GM18508 (cell line): ENCODE results near the gene TENT4B.
"Not testable (repeated sequence)": the region's sequence is repeated elsewhere in the genome, so short reads cannot be mapped to it uniquely, and the experiment has no call there.

Experiments used
- ATAC-seq: cut with Tn5 transposase; IDR thresholded peaks from one replicate; pipeline ENCODE4 v1.9.1; 2021; ENCODE audit warnings: moderate number of reproducible peaks; ENCODE audit not compliant: insufficient read depth, unreplicated experiment

TENT4B gene

GRCh38 chr16:50153596-50154419 lies 702 bp downstream of the TENT4B start:
- ATAC-seq = no peak

GRCh38 chr16:50154420-50154950 lies 1.4 kb downstream of the TENT4B start:
- no peak for ATAC-seq

- ATAC-seq = no peak
Observed at GRCh38 chr16:50155925-50156324, 2.8 kb downstream of the TENT4B start.

- no peak for ATAC-seq
Observed at GRCh38 chr16:50156590-50156989, 3.5 kb downstream of the TENT4B start.

- no peak for ATAC-seq
Observed at GRCh38 chr16:50160495-50161164, 7.5 kb downstream of the TENT4B start.

- ATAC-seq = no peak
Observed at GRCh38 chr16:50161950-50162349, 8.8 kb downstream of the TENT4B start.

GRCh38 chr16:50165473-50165872 lies 12.4 kb downstream of the TENT4B start:
- ATAC-seq = no peak

- ATAC-seq = no peak
Observed at GRCh38 chr16:50166511-50167500, 13.7 kb downstream of the TENT4B start.

- ATAC-seq = no peak
Observed at GRCh38 chr16:50167556-50167955, 14.4 kb downstream of the TENT4B start.

- no peak for ATAC-seq
Observed at GRCh38 chr16:50169555-50170096, 16.5 kb downstream of the TENT4B start.

- ATAC-seq = not testable (repeated sequence)
Observed at GRCh38 chr16:50171773-50172172, 18.7 kb downstream of the TENT4B start.

- ATAC-seq = no peak
Observed at GRCh38 chr16:50172195-50172922, 19.3 kb downstream of the TENT4B start.

- no peak for ATAC-seq
Observed at GRCh38 chr16:50173316-50173715, 20.2 kb downstream of the TENT4B start.

- ATAC-seq = no peak
Observed at GRCh38 chr16:50178491-50178941, 25.4 kb downstream of the TENT4B start.

GRCh38 chr16:50182441-50182840 lies 29.3 kb downstream of the TENT4B start:
- no peak for ATAC-seq

GRCh38 chr16:50183316-50183715 lies 30.2 kb downstream of the TENT4B start:
- no peak for ATAC-seq

GRCh38 chr16:50185005-50185505 lies 31.9 kb downstream of the TENT4B start:
- ATAC-seq = no peak

GRCh38 chr16:50188619-50189136 lies 35.6 kb downstream of the TENT4B start:
- ATAC-seq = no peak

GRCh38 chr16:50190292-50190691 lies 37.2 kb downstream of the TENT4B start:
- no peak for ATAC-seq
